ENCODE results near the gene HTR5A.

DNA sequence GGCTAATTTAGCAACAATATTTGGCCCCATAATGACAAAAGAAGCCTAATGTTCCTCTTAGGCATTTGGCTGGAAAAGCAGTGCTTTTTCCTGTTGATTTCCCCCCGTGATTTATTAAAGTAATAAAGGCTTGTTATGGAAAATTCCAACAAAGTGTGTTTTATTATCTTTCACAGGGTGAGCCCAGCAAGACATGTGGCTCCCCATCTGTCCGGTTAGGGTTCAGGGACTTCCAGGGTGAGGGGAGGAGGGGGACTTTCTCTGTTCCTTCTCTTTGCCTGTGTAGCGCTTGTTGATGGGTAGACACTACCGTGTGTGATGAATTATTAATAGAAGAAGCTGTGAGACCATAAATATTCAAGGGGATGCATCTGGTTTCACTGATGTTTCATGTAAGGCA, 39.0 kb downstream of the HTR5A start:
- TF ChIP-seq, protein P1, sequence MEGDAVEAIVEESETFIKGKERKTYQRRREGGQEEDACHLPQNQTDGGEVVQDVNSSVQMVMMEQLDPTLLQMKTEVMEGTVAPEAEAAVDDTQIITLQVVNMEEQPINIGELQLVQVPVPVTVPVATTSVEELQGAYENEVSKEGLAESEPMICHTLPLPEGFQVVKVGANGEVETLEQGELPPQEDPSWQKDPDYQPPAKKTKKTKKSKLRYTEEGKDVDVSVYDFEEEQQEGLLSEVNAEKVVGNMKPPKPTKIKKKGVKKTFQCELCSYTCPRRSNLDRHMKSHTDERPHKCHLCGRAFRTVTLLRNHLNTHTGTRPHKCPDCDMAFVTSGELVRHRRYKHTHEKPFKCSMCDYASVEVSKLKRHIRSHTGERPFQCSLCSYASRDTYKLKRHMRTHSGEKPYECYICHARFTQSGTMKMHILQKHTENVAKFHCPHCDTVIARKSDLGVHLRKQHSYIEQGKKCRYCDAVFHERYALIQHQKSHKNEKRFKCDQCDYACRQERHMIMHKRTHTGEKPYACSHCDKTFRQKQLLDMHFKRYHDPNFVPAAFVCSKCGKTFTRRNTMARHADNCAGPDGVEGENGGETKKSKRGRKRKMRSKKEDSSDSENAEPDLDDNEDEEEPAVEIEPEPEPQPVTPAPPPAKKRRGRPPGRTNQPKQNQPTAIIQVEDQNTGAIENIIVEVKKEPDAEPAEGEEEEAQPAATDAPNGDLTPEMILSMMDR (IDR thresholded peaks at IDR 0.05) = no peak
- no peak for TF ChIP-seq POLR2A (IDR thresholded peaks at IDR 0.05; ENCODE audit: low read depth)
- no peak for TF ChIP-seq EP300 (IDR thresholded peaks at IDR 0.05)
- no peak for TF ChIP-seq POLR2AphosphoS5 (IDR thresholded peaks at IDR 0.05)

Data from esophagus muscularis mucosa (tissue), 4 donors.